Skin of body (tissue), 2 donors: ENCODE data around the gene TAOK1. TPM values are rescaled to one million over a fixed set of nuclear protein-coding genes. Genes with fewer than 3 reads are reported as not detected.

Experiments
- DNase-seq: peaks from one replicate; lab custom pipeline; 2025; lab: John Stamatoyannopoulos, UW
- total RNA-seq: library from RNA; depleted of rRNA; stranded (reverse); fragments of >200 nt; gene quantifications from one replicate; pipeline ENCODE4 v1.2.3, GENCODE V29; 2014

TAOK1 gene
- total RNA-seq, 1 donor from 2014 or later = 57.8 TPM

GRCh38 chr17:29581583-29582253 is 191.6 kb downstream of the TAOK1 start:
- no peak for DNase-seq

- DNase-seq = no peak
These were observed 192.1 kb downstream of the TAOK1 start for GRCh38 chr17:29582254-29582765.

- no peak for DNase-seq
These were observed 192.6 kb downstream of the TAOK1 start for GRCh38 chr17:29582772-29583171.

- no peak for DNase-seq
These were observed 193.4 kb downstream of the TAOK1 start for GRCh38 chr17:29583324-29584248.

GRCh38 chr17:29584452-29585079 is 194.4 kb downstream of the TAOK1 start:
- DNase-seq = no peak

DNA sequence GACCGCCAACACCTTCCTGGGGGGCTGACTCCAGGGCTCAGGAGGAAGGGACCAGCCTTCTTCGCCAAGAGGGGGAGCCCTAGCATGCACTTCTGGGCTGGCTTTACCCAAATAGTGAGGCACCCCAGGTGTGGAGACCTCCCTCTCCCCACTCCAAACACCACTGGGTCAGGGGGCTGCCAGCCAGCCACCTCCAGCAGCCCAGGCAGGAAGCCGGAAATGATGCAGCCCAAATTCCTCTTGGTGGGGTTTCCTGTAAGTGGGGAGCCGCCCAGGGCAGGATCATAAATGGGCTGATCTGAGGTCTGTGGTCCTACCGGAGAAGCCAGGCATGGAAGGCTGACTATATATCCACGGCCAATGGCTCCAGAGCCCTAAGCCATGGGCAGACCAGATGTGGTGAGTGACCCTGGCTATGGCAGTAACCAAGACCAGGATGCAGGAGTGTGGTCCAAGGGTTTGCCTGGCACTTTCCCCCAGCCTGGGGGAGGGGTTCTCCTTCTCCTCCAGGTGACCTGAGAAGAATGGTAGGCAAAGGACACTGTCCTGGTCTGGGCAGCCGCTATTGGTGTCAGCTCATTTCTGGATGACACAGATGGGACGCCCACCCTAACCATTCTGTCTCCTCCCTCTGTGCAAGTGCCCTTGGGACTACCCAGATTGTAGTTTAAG is 195.1 kb downstream of the TAOK1 start:
- no peak for DNase-seq

DNA sequence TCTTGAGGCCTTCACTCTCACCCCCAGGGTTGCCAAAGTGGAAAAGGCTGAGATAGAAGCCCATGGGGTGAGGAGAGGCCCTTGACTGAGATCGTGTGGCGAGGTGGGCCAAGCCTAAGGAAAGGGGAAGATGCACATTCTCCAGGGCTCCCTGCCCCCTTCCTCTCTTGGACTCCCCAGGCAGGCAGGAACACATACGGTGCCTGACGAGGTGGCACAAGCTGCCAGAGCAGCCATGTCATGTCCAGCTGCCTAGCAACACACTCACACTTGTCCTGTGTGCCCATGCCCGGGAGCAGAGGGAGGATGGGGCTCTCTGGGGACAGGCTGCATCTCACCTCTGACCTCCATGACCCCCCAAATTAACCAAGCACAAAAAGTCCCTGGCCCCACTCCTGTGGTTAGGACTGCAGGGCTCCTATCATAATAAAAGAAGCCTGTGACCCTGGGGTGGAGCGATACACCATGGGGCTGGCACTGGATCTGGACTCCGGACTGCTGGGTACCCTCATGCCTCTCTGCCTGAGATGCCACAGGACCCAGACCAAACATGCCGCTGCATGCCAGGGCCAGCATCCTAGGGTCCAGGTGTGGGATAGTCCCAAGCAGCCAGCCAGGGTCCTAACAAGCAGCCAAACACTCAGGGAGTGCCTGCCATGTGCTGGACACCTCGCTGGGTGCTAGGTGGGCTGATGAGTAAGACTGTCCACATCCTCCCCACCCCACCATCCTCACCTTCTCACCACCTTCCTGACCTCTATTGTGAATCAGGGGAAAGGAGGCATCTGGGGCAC is 196.7 kb downstream of the TAOK1 start:
- no peak for DNase-seq

- DNase-seq = no peak
These were observed 197.4 kb downstream of the TAOK1 start for GRCh38 chr17:29587591-29587990.

- DNase-seq = no peak
These were observed 197.9 kb downstream of the TAOK1 start for GRCh38 chr17:29588017-29588561.

DNA sequence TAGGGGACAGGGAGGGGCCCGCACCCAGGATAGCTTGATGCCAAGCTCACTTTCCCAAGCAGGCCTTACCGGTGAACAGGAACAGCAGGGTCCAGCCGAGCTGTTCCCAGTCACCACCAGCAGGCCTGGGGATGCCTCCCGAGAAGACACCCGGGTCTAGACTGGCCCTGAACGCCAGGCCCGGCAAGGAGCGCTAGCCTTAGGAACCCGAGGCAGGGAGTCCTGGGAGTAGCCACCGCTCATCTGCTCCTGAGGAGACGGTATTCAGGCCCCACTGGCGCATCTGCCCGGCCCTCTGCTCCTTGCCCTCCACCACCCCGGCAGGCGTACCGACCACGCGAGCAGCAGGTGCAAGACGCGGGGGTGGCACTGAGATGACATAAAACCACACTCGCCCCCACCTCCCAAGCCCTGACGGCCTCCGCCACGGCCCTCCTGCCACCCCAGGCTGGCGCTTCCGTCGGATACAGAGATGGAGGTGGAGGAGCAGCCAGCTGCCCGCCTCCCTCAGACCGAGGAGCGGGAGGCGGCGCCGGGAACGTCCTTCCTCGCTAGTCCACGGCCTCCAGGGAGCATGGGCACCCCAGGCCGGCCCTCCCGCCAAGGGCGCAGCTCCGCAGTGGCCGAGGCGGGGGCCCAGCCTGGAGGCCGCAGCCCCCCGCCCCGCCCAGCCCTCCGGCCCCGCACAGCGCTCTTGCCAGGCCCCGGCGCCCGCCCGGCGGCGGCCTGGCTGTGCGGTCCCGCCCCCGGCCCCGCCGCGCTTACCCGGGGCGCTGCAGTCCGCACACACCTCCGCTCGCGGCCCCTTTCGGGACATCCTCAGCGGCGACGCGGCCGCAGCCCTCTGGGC is 198.6 kb downstream of the TAOK1 start:
- no peak for DNase-seq

- DNase-seq = peak; percentile 62
These were observed 199.6 kb downstream of the TAOK1 start, which contains the start of gene GIT1 for GRCh38 chr17:29589524-29590410. Gene GIT1 (minus strand): TSS chr17:29589648. CDS start chr17:29589378, 270 bp downstream.

DNA sequence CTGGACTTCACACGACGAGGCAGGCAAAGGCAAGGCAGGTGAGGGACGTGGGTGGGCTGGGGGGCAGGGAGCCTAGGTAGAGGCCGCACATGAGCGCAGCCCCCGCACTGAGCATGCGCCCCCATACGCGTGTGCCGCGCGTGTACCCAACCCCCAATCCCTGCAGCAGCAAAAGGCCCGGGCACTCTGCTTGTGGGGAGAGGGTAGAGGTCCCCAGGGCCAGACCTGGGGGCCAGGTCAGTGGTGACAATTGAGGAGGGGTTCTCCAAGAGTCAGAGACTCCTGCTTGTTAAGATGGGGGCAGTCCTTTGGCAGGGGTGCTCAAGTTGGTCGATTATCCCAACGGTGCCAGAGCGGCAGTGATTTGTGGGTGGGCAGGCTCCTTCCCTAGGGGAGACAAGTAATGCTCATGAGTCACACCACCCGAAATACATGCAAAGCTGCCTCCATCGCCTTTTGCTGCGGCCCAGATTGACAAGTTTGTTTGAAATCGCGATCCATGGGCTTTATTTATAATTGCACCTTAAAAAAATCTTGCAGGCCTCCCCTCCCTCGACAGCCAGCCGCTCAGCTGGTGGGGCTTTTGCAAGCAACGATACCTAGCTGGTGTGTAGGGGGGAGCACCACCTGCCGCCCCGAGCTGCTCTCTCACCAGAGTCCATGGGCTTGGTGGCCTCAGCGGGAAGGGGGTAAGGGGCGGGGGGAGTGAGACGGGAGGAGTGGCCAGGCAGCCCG is 200.4 kb downstream of the TAOK1 start:
- DNase-seq = no peak

DNA sequence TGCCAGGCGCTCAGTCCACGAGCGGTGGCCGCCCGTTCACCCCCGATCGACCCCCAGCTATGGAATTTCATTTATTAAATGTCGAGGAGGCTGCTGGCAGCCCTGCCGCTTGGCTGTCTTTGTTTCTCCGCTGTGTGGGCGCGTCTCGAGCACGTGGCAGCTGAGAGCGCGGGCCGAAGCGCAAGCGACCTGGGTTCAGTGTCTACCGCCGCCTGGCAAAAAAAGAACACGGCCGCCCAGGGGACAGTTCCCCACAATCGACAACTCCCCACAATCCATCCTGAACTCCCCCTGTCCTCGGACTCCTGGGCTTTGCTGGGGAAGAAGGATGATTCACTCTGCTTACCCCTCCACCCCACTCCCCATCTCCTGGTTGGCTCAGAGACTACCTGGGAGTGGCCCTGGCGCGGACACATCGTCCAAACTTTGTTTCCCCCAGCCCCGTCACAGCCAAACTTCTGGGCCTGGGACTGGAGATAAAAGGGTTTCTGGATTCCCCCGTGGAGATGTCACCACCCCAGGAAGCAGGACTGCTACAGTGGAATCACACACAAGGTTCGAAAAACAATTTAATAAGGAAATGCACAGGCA is 201.1 kb downstream of the TAOK1 start:
- DNase-seq = no peak

GRCh38 chr17:29591737-29592608 is 201.8 kb downstream of the TAOK1 start:
- DNase-seq = peak; percentile 79

DNA sequence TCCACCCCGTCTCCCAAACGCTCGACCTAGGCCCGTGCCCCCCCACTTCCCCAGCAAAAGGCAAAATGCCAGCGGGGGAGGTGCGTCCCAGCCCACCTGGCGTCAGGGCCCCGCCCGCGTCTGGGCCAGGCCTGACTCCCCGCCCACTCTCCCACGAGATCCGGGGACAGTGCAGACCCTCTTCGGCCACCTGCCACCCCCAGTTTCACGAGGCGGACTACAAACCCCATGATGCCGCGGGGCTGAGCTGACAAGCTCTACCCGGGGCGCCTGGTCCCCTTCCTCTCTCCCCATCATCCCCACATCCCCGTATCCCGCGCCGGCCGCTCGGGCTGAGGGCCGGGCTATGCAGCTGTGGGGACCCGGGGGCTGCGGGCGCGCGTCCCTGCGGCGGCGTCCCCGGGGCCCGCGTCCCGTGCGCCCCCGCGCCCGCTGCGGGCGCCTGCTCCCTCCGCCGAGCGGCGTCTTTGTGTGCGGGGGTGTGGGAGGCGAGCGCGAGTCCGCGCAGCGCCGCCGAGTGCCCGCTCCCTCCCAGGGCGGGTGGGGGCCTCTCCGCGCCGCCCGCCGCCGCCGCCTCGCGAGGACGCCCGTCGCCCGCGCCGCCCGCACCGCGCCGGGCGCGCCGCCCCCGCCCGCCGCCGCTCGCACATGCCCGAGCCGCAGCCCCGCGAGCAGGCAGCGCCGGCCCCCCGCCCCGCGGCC is 202.8 kb downstream of the TAOK1 start, which contains the start of gene ANKRD13B:
Gene ANKRD13B, plus strand, starts transcription at position 283 of the 702 bp plus-strand sequence. CDS start 490 bp downstream, outside the sequence.
- DNase-seq = no peak
